Caco-2 (cell line): ENCODE measurements around the gene MNX1. TPM values are rescaled to one million over a fixed set of nuclear protein-coding genes. Genes with fewer than 3 reads are reported as not detected.
A peak's percentile ranks its signal among the peaks of the same experiment; 100 is the strongest.

Experiments
- BruUV-seq: library from RNA; stranded (reverse); fragments of 400-500 nt; replicated peaks from 2 replicates; lab custom pipeline; 2021; lab: Mats Ljungman, UMichigan
- CTCF ChIA-PET: fragments of 300-600 bp; sonication (Branson Sonifier 250); formaldehyde crosslinking; loops from one replicate; lab custom pipeline; 2022; ENCODE audit warnings: antibody characterized with exemption; lab: Charles Lee
- POLR2A ChIA-PET: fragments of 300-600 bp; sonication (Branson Sonifier 250); formaldehyde crosslinking; loops from one replicate; lab custom pipeline; 2022; ENCODE audit warnings: antibody characterized with exemption; lab: Charles Lee
- DNase-seq, 2 experiments: peaks; one replicate each; pipeline versions ENCODE4 v3.0.0 to v3.0.0-alpha.2; 2020 to 2022
- H3K27me3 ChIP-seq: replicated peaks from 2 replicates; pipeline ENCODE4 v1.6.0; 2011; ENCODE audit warnings: low read length; ENCODE audit not compliant: control insufficient read depth, insufficient read depth
- H3K36me3 ChIP-seq: 2 replicates; pipeline ENCODE4 v1.5.1; 2011; ENCODE audit warnings: low read length; ENCODE audit not compliant: control insufficient read depth, insufficient read depth
- H3K4me1 ChIP-seq: fragments of 250-450 bp; sonication (Bioruptor Pico); 2 replicates; pipeline ENCODE4 v1.5.1; 2020; ENCODE audit warnings: mild to moderate bottlenecking
- H3K4me3 ChIP-seq: 2 replicates; pipeline ENCODE4 v1.5.1; 2011; ENCODE audit warnings: low read depth, mild to moderate bottlenecking, control low read depth, low read length
- H3K9me3 ChIP-seq: fragments of 250-450 bp; sonication (Bioruptor Pico); 2 replicates; pipeline ENCODE4 v1.5.1; 2020; ENCODE audit warnings: mild to moderate bottlenecking, moderate library complexity
- H3K27ac Mint-ChIP-seq: one replicate; pipeline ENCODE4 v1.8.0; 2022; ENCODE audit warnings: mixed read lengths; ENCODE audit not compliant: unreplicated experiment
- H3K27me3 Mint-ChIP-seq: one replicate; pipeline ENCODE4 v1.8.0; 2022; ENCODE audit warnings: mixed read lengths; ENCODE audit not compliant: insufficient read depth, unreplicated experiment
- H3K36me3 Mint-ChIP-seq: one replicate; pipeline ENCODE4 v1.8.0; 2022; ENCODE audit warnings: mild to moderate bottlenecking, mixed read lengths; ENCODE audit not compliant: insufficient read depth, unreplicated experiment
- H3K4me1 Mint-ChIP-seq: one replicate; pipeline ENCODE4 v1.8.0; 2022; ENCODE audit warnings: low read depth, mixed read lengths; ENCODE audit not compliant: unreplicated experiment
- H3K4me3 Mint-ChIP-seq: one replicate; pipeline ENCODE4 v1.8.0; 2022; ENCODE audit warnings: mild to moderate bottlenecking, moderate library complexity, mixed read lengths; ENCODE audit not compliant: unreplicated experiment
- H3K9me3 Mint-ChIP-seq: one replicate; pipeline ENCODE4 v1.8.0; 2022; ENCODE audit warnings: mixed read lengths; ENCODE audit not compliant: unreplicated experiment
- CTCF ChIP-seq, 2 experiments: fragments of 200-600 bp in 1 of 2; IDR thresholded peaks; 1 replicate in 1 of 2; 2 replicates in 1 of 2; pipeline versions ENCODE4 v1.5.1 to v1.8.0; 2011 to 2022; ENCODE audit warnings: antibody characterized with exemption in 1 of 2, control low read depth in 1 of 2, inconsistent platforms in 1 of 2, low read depth in 1 of 2, low read length in 1 of 2, mild to moderate bottlenecking in 1 of 2, moderate library complexity in 1 of 2; ENCODE audit not compliant: insufficient read depth in 1 of 2, severe bottlenecking in 1 of 2, unreplicated experiment in 1 of 2
- intact Hi-C: fragments of 100-400 bp; cut with micrococcal nuclease; formaldehyde crosslinking; loops from one replicate; pipeline ENCODE4 v1.10.0; 2022; ENCODE audit not compliant: unreplicated experiment
- total RNA-seq: library from RNA; stranded (reverse); gene quantifications from 2 replicates; pipeline ENCODE4 v1.2.3, GENCODE V29; 2022

The MNX1 gene
- total RNA-seq, 1 experiment from 2014 or later: 36.5 TPM

- Mint-ChIP-seq H3K36me3 (no peaks in the 10 kb centered on the region), H3K27ac (no peak overlapping the region), H3K4me1 (peaks cover 23% of the 10 kb centered on the region), H3K4me3 (no peak overlapping the region), H3K9me3 (no peaks in the 10 kb centered on the region), H3K27me3 (no peaks in the 10 kb centered on the region)
- no peaks in the 10 kb centered on the region; the same call in 1 of the 2 replicates for H3K4me1 ChIP-seq
- H3K4me3 ChIP-seq: no peak overlapping the region
- H3K27me3 ChIP-seq: no peaks in the 10 kb centered on the region
- no peak for DNase-seq
- H3K36me3 ChIP-seq: no peaks in the 10 kb centered on the region
- intact Hi-C loops: no loop called here
- POLR2A ChIA-PET: no interaction called here
- BruUV-seq: no TSS peak
- no peaks in the 10 kb centered on the region for H3K9me3 ChIP-seq
- TF ChIP-seq CTCF (IDR thresholded peaks at IDR 0.05; ENCODE audit: insufficient read depth in 1 of 2, low read depth in 1 of 2, low read length in 1 of 2, severe bottlenecking in 1 of 2, unreplicated experiment in 1 of 2): no peak
- CTCF ChIA-PET: no interaction called here
These were observed 14.3 kb upstream of the MNX1 start for GRCh38 chr7:157024716-157025115.

GRCh38 chr7:157023589-157023905, 13.1 kb upstream of the MNX1 start:
- TF ChIP-seq CTCF (IDR thresholded peaks at IDR 0.05; ENCODE audit: insufficient read depth in 1 of 2, low read depth in 1 of 2, low read length in 1 of 2, severe bottlenecking in 1 of 2, unreplicated experiment in 1 of 2): no peak
- H3K4me1 ChIP-seq: no peaks in the 10 kb centered on the region; the same call in 1 of the 2 replicates
- H3K9me3 ChIP-seq: no peaks in the 10 kb centered on the region
- Mint-ChIP-seq H3K27me3 (no peaks in the 10 kb centered on the region), H3K4me3 (no peak overlapping the region), H3K27ac (no peak overlapping the region), H3K36me3 (peaks cover 5% of the 10 kb centered on the region), H3K9me3 (no peaks in the 10 kb centered on the region), H3K4me1 (peaks cover 29% of the 10 kb centered on the region)
- ChIA-PET POLR2A (no interaction called here), CTCF (no interaction called here)
- BruUV-seq: no TSS peak
- intact Hi-C loops: no loop called here
- H3K27me3 ChIP-seq: no peaks in the 10 kb centered on the region
- no peak overlapping the region for H3K4me3 ChIP-seq
- no peak for DNase-seq
- no peaks in the 10 kb centered on the region for H3K36me3 ChIP-seq

- Mint-ChIP-seq H3K4me3 (no peak overlapping the region), H3K27me3 (no peaks in the 10 kb centered on the region), H3K4me1 (peaks cover 23% of the 10 kb centered on the region), H3K36me3 (peaks cover 5% of the 10 kb centered on the region), H3K27ac (no peak overlapping the region), H3K9me3 (no peaks in the 10 kb centered on the region)
- POLR2A ChIA-PET: interaction anchor here (1.0 kb wide), 1 partner anchor 9 kb away, joined by 4 read pairs; no protein-coding TSS in a partner anchor
- no peaks in the 10 kb centered on the region for H3K9me3 ChIP-seq
- no peaks in the 10 kb centered on the region for H3K36me3 ChIP-seq
- CTCF ChIA-PET: interaction anchor here (1.2 kb wide), 1 partner anchor 9 kb away, joined by 3 read pairs; no protein-coding TSS in a partner anchor
- TF ChIP-seq CTCF (IDR thresholded peaks at IDR 0.05; ENCODE audit: insufficient read depth in 1 of 2, low read depth in 1 of 2, low read length in 1 of 2, severe bottlenecking in 1 of 2, unreplicated experiment in 1 of 2): no peak
- H3K4me3 ChIP-seq: no peak overlapping the region
- intact Hi-C loops: no loop called here
- H3K27me3 ChIP-seq: no peaks in the 10 kb centered on the region
- no TSS peak for BruUV-seq
- no peaks in the 10 kb centered on the region; the same call in 1 of the 2 replicates for H3K4me1 ChIP-seq
- DNase-seq: peak; percentile 44 to 49
These were observed 12.5 kb upstream of the MNX1 start for GRCh38 chr7:157022681-157023588.
